HFF-Myc (cell line): ENCODE results near the gene UBE4B.

Source experiments
- DNase-seq: peaks from one replicate; pipeline ENCODE4 v3.0.0-alpha.2; 2011; ENCODE audit warnings: low read depth; ENCODE audit errors: extremely low read depth
- H3K4me3 ChIP-seq: replicated peaks from 2 replicates; pipeline ENCODE4 v1.5.1; 2011; ENCODE audit warnings: low read depth, mild to moderate bottlenecking, control low read depth, low read length
- CTCF ChIP-seq: IDR thresholded peaks from 2 replicates; pipeline ENCODE4 v1.5.1; 2012; ENCODE audit warnings: mild to moderate bottlenecking, low read depth, low read length, control low read depth; ENCODE audit errors: missing control alignments

The UBE4B gene

GRCh38 chr1:10108948-10109708 is 76.4 kb downstream of the UBE4B start:
- DNase-seq, result no peak
- no peak for TF ChIP-seq CTCF
- H3K4me3 ChIP-seq, result no peak overlapping the region

- no peak for TF ChIP-seq CTCF
- no peak overlapping the region for H3K4me3 ChIP-seq
- DNase-seq, result no peak
Observed at GRCh38 chr1:10113501-10113900, 80.7 kb downstream of the UBE4B start.

DNA sequence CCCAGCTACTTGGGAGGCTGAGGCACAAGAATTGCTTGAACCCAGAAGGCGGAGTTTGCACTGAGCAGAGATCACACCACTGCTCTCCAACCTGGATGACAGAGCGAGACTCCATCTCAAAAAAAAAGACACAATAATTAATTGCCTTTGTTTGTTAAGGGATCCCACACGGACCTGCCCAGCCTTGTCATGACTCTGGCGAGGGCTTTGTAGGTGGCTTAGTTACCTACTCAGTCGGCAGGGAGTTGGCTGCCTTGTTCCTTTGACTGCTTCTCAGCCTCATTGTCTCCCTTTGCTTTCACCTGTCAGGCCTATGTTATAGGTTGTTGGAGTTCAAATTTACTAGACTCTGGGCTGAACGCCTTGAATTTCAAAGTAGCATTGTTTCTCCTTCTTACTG is 82.0 kb downstream of the UBE4B start:
- H3K4me3 ChIP-seq, result no peak overlapping the region
- DNase-seq, result no peak
- no peak for TF ChIP-seq CTCF

DNA sequence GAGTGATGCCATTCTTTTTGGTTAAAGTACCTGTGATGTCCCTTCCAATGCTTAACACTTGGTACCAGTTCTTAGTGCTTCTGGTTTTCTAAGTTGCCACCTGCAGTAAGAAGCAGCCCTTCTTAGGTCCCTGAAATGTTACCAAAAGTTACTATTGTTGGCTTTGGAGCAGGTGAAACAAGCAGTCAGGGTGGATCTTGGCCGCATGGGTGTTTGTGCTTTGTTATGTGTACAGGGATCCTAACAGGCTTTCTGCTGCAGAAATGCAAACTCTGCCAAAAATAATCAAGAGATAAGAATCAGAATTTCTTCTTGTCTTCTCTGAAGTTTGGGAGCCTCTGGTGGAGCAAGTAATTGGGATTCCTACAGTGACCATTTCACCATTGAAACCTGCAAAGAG is 84.4 kb downstream of the UBE4B start:
- H3K4me3 ChIP-seq, result no peak overlapping the region
- TF ChIP-seq CTCF, result no peak
- no peak for DNase-seq

- DNase-seq, result no peak
- TF ChIP-seq CTCF, result no peak
- no peak overlapping the region for H3K4me3 ChIP-seq
Observed at GRCh38 chr1:10117865-10118264, 85.1 kb downstream of the UBE4B start.

DNA sequence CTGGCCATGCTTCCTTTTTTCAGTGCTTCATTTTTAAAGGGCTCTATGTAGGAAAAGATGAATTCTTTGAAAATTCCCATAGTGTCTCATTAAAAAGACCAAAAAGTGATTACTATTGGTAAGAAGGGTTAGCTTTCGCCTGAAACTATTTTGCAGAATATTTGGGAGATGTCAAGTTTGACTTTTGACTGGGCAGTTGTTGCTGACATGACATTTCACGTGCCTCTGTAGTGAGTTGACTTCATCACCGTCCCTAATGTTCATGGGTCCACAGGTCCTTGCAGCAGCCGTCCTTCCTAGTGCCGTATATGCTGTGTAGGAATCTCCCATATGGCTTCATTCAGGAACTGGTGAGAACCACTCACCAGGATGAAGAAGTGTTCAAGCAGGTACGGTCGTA is 88.9 kb downstream of the UBE4B start:
- no peak for TF ChIP-seq CTCF
- no peak overlapping the region for H3K4me3 ChIP-seq
- DNase-seq, result no peak

- no peak for DNase-seq
- H3K4me3 ChIP-seq, result no peak overlapping the region
- TF ChIP-seq CTCF, result no peak
Observed at GRCh38 chr1:10122926-10123325, 90.2 kb downstream of the UBE4B start.
